SK-N-SH (cell line): ENCODE measurements around the gene EFCAB14.
"Not testable (repeated sequence)": the region's sequence is repeated elsewhere in the genome, so short reads cannot be mapped to it uniquely, and the experiment has no call there.

Source experiments
- CHD2 ChIP-seq: fragments of 150-350 bp; IDR thresholded peaks from 2 replicates; pipeline ENCODE4 v1.6.1; 2018; ENCODE audit warnings: low read length; ENCODE audit not compliant: partially characterized antibody
- EZH2phosphoT487 ChIP-seq: fragments of 200-600 bp; sonication (generic); IDR thresholded peaks from 2 replicates; pipeline ENCODE4 v1.6.1; 2017; ENCODE audit warnings: low read depth, mixed run types, mild to moderate bottlenecking, antibody characterized with exemption, moderate library complexity, borderline replicate concordance
- GABPA ChIP-seq: IDR thresholded peaks from 2 replicates; pipeline ENCODE4 v1.4.0; 2012; ENCODE audit warnings: low read depth, mild to moderate bottlenecking
- RAD21 ChIP-seq: IDR thresholded peaks from 2 replicates; pipeline ENCODE4 v1.6.1; 2012; ENCODE audit warnings: mild to moderate bottlenecking, low read length
- TEAD4 ChIP-seq: IDR thresholded peaks from 2 replicates; pipeline ENCODE4 v1.4.0; 2012; ENCODE audit warnings: mild to moderate bottlenecking, borderline replicate concordance; ENCODE audit not compliant: insufficient read depth
- TF ChIP-seq, protein P1 (sequence below): fragments of 150-350 bp; IDR thresholded peaks from 2 replicates; pipeline ENCODE4 v1.6.1; 2016; ENCODE audit warnings: mild to moderate bottlenecking, low read depth, low read length
- TF ChIP-seq, protein P2 (sequence below): fragments of 200-600 bp; sonication (generic); IDR thresholded peaks from 2 replicates; pipeline ENCODE4 v1.6.1; 2017; ENCODE audit warnings: antibody characterized with exemption, mild to moderate bottlenecking, moderate library complexity

DNA sequence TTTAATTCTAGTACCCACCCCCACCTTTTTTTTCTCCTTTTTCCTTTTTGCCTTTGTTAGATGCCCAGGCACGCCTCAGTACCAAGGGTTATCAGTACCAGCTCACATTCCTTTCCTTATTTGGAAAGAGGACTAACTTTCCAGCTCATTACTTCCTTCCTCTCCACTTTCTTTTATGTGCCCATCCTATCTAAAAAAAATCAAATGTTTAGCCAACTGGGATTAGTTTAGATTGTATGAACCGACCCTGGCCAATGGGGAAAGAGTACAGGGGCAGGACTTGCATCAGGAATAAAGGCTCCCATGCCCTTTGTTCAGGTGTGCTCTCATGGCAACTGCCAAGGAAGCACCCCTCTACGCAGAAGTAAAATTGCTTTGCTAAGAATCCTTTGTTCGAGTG, 35.8 kb upstream of the EFCAB14 start:
- not testable (repeated sequence) for TF ChIP-seq GABPA, RAD21, TEAD4, EZH2phosphoT487, CHD2
- TF ChIP-seq, protein P1, sequence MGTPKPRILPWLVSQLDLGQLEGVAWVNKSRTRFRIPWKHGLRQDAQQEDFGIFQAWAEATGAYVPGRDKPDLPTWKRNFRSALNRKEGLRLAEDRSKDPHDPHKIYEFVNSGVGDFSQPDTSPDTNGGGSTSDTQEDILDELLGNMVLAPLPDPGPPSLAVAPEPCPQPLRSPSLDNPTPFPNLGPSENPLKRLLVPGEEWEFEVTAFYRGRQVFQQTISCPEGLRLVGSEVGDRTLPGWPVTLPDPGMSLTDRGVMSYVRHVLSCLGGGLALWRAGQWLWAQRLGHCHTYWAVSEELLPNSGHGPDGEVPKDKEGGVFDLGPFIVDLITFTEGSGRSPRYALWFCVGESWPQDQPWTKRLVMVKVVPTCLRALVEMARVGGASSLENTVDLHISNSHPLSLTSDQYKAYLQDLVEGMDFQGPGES: not testable (repeated sequence)
- TF ChIP-seq, protein P2, sequence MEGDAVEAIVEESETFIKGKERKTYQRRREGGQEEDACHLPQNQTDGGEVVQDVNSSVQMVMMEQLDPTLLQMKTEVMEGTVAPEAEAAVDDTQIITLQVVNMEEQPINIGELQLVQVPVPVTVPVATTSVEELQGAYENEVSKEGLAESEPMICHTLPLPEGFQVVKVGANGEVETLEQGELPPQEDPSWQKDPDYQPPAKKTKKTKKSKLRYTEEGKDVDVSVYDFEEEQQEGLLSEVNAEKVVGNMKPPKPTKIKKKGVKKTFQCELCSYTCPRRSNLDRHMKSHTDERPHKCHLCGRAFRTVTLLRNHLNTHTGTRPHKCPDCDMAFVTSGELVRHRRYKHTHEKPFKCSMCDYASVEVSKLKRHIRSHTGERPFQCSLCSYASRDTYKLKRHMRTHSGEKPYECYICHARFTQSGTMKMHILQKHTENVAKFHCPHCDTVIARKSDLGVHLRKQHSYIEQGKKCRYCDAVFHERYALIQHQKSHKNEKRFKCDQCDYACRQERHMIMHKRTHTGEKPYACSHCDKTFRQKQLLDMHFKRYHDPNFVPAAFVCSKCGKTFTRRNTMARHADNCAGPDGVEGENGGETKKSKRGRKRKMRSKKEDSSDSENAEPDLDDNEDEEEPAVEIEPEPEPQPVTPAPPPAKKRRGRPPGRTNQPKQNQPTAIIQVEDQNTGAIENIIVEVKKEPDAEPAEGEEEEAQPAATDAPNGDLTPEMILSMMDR: not testable (repeated sequence)
